HepG2 (cell line): ENCODE measurements around the gene NBR1. TPM values are rescaled to one million over a fixed set of nuclear protein-coding genes. Genes with fewer than 3 reads are reported as not detected.

Experiments used
- ARID4A ChIP-seq: sonication (generic); formaldehyde crosslinking; IDR thresholded peaks from 2 replicates; pipeline ENCODE4 v1.5.0; 2020; ENCODE audit warnings: mild to moderate bottlenecking, missing genetic modification reagents, borderline replicate concordance
- ATF1 ChIP-seq: IDR thresholded peaks from 2 replicates; pipeline ENCODE4 v1.6.1; 2016; ENCODE audit warnings: mild to moderate bottlenecking, control low read depth
- DMAP1 ChIP-seq: IDR thresholded peaks from 2 replicates; pipeline ENCODE4 v1.6.1; 2016
- FOXK2 ChIP-seq: fragments of 450-650 bp; IDR thresholded peaks from 2 replicates; pipeline ENCODE4 v1.6.1; 2016
- GFI1 ChIP-seq: sonication (generic); formaldehyde crosslinking; IDR thresholded peaks from 2 replicates; pipeline ENCODE4 v1.5.0; 2020; ENCODE audit warnings: missing genetic modification reagents, mild to moderate bottlenecking, borderline replicate concordance
- KDM2A ChIP-seq: sonication (generic); formaldehyde crosslinking; IDR thresholded peaks from 2 replicates; pipeline ENCODE4 v1.4.0; 2020; ENCODE audit warnings: low read depth, missing genetic modification reagents, borderline replicate concordance
- NCOR1 ChIP-seq: fragments of 200-600 bp; sonication (generic); IDR thresholded peaks from 2 replicates; pipeline ENCODE4 v1.7.0; 2017; ENCODE audit warnings: antibody characterized with exemption, low read length, borderline replicate concordance
- PHB2 ChIP-seq: fragments of 450-650 bp; IDR thresholded peaks from 2 replicates; pipeline ENCODE4 v1.6.1; 2018; ENCODE audit not compliant: partially characterized antibody
- RFX3 ChIP-seq: IDR thresholded peaks from 2 replicates; pipeline ENCODE4 v1.6.1; 2016; ENCODE audit warnings: missing biosample characterization, missing genetic modification reagents
- THAP11 ChIP-seq: IDR thresholded peaks from 2 replicates; pipeline ENCODE4 v1.6.1; 2016; ENCODE audit warnings: missing biosample characterization, missing genetic modification reagents
- TRIM22 ChIP-seq: fragments of 450-650 bp; IDR thresholded peaks from 2 replicates; pipeline ENCODE4 v1.6.1; 2017
- ZFP1 ChIP-seq: IDR thresholded peaks from 2 replicates; pipeline ENCODE4 v1.6.1; 2016
- ZMYM2 ChIP-seq: sonication (generic); formaldehyde crosslinking; IDR thresholded peaks from 2 replicates; pipeline ENCODE4 v1.8.0; 2022; ENCODE audit warnings: mild to moderate bottlenecking, missing genetic modification reagents
- ZNF253 ChIP-seq: sonication (generic); formaldehyde crosslinking; IDR thresholded peaks from 2 replicates; pipeline ENCODE4 v1.8.0; 2022; ENCODE audit warnings: mild to moderate bottlenecking, missing genetic modification reagents, borderline replicate concordance
- polyA plus RNA-seq, 8 experiments: library from polyadenylated mRNA; depleted of rRNA in 3 of 8; stranded (reverse) in 7 of 8; unstranded in 1 of 8; fragments of >200 nt; fragmentation: Illumina TruSeq in 4 of 8; extraction: Trizol in 4 of 8; gene quantifications; 2 replicates each; pipeline versions ENCODE4 v1.2.1 to v1.2.3, GENCODE V29; 2011 to 2016; ENCODE audit warnings: low read depth in 4 of 8, missing spikeins in 1 of 8, mixed read lengths in 1 of 8; ENCODE audit not compliant: insufficient read depth in 1 of 8
- total RNA-seq, 5 experiments: library from RNA; depleted of rRNA; stranded (reverse); fragments of >200 nt; fragmentation: Illumina TruSeq; extraction: Trizol; gene quantifications; 2 replicates each; pipeline ENCODE4 v1.2.3, GENCODE V29; 2016; ENCODE audit warnings: low read depth in 1 of 5
- TF ChIP-seq, protein P1 (sequence below): sonication (generic); formaldehyde crosslinking; IDR thresholded peaks from 2 replicates; pipeline ENCODE4 v1.4.0; 2020; ENCODE audit warnings: missing genetic modification reagents
- TF ChIP-seq, protein P2 (sequence below): IDR thresholded peaks from 2 replicates; pipeline ENCODE4 v1.6.1; 2016; ENCODE audit warnings: missing genetic modification reagents, missing compliant biosample characterization
- TF ChIP-seq, protein P3 (sequence below): sonication (generic); formaldehyde crosslinking; IDR thresholded peaks from 2 replicates; pipeline ENCODE4 v1.8.0; 2022; ENCODE audit warnings: mild to moderate bottlenecking, missing genetic modification reagents; ENCODE audit not compliant: insufficient replicate concordance
- TF ChIP-seq, protein P4 (sequence below): sonication (generic); formaldehyde crosslinking; IDR thresholded peaks from 2 replicates; pipeline ENCODE4 v1.4.0; 2020; ENCODE audit warnings: missing genetic modification reagents

NBR1 gene
- total and polyA plus RNA-seq, 2 of the 13 experiments (the other 11 are each of a cell fraction or from before 2014, with no cell fraction given): 51.7 to 121 TPM

DNA sequence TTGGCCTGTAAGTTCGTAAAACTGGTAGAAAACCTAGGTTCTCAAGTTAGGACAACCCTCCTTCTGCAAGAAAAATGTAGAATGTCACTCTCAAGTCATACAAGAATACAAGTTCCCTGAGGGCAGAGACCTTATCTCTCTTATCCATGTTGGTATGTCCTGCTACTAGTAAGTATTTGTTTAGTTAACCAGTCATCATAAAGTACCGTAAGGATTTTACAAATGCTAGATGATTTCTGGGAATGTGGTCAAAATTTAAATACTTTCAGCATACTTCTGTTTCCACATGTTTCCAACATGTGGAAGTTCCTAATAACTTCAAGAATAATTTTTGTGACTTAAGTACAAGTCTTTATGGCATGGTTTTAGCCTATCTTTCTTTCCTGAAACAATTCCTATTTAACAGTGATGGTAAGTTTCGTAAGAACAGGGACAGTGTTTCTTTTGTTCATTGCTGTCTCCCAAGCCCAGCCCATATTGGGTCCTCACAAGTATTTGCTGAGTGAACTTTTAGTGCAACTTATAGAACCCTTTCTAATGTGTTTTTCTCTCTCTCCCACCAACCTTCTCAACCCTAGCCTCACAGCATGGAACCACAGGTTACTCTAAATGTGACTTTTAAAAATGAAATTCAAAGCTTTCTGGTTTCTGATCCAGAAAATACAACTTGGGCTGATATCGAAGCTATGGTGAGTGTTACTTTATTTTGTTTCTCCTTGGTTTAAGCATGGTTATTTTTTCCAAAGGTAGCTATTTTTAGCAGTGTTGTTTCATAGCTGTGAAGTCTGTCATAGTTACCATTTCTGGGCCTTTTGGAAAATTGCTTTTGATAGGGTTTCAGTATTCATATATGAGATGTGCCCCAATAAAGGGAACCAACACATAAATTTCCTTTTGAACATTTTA is 4.5 kb downstream of the NBR1 start (continued):
- no peak for TF ChIP-seq KDM2A
- TF ChIP-seq, protein P1, sequence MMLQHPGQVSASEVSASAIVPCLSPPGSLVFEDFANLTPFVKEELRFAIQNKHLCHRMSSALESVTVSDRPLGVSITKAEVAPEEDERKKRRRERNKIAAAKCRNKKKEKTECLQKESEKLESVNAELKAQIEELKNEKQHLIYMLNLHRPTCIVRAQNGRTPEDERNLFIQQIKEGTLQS: no peak
- TF ChIP-seq, protein P2, sequence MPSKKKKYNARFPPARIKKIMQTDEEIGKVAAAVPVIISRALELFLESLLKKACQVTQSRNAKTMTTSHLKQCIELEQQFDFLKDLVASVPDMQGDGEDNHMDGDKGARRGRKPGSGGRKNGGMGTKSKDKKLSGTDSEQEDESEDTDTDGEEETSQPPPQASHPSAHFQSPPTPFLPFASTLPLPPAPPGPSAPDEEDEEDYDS (CRISPR knock-in tag): no peak
- no peak for TF ChIP-seq RFX3 (CRISPR knock-in tag)
- no peak for TF ChIP-seq TRIM22
- TF ChIP-seq ZFP1 (CRISPR knock-in tag): no peak; the same call in 1 of the 2 replicates
- TF ChIP-seq, protein P3, sequence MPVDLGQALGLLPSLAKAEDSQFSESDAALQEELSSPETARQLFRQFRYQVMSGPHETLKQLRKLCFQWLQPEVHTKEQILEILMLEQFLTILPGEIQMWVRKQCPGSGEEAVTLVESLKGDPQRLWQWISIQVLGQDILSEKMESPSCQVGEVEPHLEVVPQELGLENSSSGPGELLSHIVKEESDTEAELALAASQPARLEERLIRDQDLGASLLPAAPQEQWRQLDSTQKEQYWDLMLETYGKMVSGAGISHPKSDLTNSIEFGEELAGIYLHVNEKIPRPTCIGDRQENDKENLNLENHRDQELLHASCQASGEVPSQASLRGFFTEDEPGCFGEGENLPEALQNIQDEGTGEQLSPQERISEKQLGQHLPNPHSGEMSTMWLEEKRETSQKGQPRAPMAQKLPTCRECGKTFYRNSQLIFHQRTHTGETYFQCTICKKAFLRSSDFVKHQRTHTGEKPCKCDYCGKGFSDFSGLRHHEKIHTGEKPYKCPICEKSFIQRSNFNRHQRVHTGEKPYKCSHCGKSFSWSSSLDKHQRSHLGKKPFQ (CRISPR knock-in tag): peak; percentile 11
- peak; percentile 8; the same call in 1 of the 2 replicates for TF ChIP-seq DMAP1
- TF ChIP-seq THAP11: 0 out of 2 replicates have a peak, but pooled peaks have one; percentile 30
- TF ChIP-seq ZNF253 (CRISPR knock-in tag): no peak
- TF ChIP-seq GFI1: no peak
- TF ChIP-seq NCOR1: no peak
- TF ChIP-seq ZMYM2 (CRISPR knock-in tag): 0 out of 2 replicates have a peak, but pooled peaks have one; percentile 28
- no peak for TF ChIP-seq PHB2
- no peak for TF ChIP-seq ARID4A
- no peak for TF ChIP-seq FOXK2
- TF ChIP-seq, protein P4, sequence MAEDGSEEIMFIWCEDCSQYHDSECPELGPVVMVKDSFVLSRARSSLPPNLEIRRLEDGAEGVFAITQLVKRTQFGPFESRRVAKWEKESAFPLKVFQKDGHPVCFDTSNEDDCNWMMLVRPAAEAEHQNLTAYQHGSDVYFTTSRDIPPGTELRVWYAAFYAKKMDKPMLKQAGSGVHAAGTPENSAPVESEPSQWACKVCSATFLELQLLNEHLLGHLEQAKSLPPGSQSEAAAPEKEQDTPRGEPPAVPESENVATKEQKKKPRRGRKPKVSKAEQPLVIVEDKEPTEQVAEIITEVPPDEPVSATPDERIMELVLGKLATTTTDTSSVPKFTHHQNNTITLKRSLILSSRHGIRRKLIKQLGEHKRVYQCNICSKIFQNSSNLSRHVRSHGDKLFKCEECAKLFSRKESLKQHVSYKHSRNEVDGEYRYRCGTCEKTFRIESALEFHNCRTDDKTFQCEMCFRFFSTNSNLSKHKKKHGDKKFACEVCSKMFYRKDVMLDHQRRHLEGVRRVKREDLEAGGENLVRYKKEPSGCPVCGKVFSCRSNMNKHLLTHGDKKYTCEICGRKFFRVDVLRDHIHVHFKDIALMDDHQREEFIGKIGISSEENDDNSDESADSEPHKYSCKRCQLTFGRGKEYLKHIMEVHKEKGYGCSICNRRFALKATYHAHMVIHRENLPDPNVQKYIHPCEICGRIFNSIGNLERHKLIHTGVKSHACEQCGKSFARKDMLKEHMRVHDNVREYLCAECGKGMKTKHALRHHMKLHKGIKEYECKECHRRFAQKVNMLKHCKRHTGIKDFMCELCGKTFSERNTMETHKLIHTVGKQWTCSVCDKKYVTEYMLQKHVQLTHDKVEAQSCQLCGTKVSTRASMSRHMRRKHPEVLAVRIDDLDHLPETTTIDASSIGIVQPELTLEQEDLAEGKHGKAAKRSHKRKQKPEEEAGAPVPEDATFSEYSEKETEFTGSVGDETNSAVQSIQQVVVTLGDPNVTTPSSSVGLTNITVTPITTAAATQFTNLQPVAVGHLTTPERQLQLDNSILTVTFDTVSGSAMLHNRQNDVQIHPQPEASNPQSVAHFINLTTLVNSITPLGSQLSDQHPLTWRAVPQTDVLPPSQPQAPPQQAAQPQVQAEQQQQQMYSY (CRISPR knock-in tag): no peak
- TF ChIP-seq ATF1 (CRISPR knock-in tag): peak; percentile 39; the same call in 1 of the 2 replicates
